PFSK-1 (cell line): ENCODE data around the gene SAE1.

Experiments
- FOXP2 ChIP-seq: optimal IDR thresholded peaks from 2 replicates; pipeline ENCODE3; 2011; ENCODE audit warnings: borderline replicate concordance, control low read depth, inconsistent platforms; ENCODE audit not compliant: insufficient read depth; ENCODE audit errors: extremely low read length, extremely low read depth
- POLR2AphosphoS5 ChIP-seq: IDR thresholded peaks from 2 replicates; pipeline ENCODE4 v1.6.1; 2012; ENCODE audit warnings: low read depth, mild to moderate bottlenecking, control low read depth, low read length, moderate library complexity
- SIN3A ChIP-seq: IDR thresholded peaks from 2 replicates; pipeline ENCODE4 v1.6.1; 2012; ENCODE audit warnings: mild to moderate bottlenecking, low read length, moderate library complexity, borderline replicate concordance; ENCODE audit not compliant: insufficient read depth
- TAF1 ChIP-seq: IDR thresholded peaks from 2 replicates; pipeline ENCODE4 v1.6.1; 2012; ENCODE audit warnings: low read length, control low read depth, borderline replicate concordance; ENCODE audit not compliant: insufficient read depth
- TF ChIP-seq, protein P1 (sequence below), 2 experiments: IDR thresholded peaks; 2 replicates each; pipeline versions ENCODE4 v1.6.1 to v1.8.0; 2011 to 2012; ENCODE audit warnings: low read depth in 2 of 2, low read length in 2 of 2, control low read depth in 1 of 2, inconsistent platforms in 1 of 2, mild to moderate bottlenecking in 1 of 2, moderate library complexity in 1 of 2; ENCODE audit not compliant: insufficient read depth in 1 of 2

Gene SAE1

GRCh38 chr19:47232422-47233211 lies 102.0 kb downstream of the SAE1 start:
- TF ChIP-seq FOXP2 (no peak), POLR2AphosphoS5 (no peak), TAF1 (no peak)
- TF ChIP-seq, protein P1, sequence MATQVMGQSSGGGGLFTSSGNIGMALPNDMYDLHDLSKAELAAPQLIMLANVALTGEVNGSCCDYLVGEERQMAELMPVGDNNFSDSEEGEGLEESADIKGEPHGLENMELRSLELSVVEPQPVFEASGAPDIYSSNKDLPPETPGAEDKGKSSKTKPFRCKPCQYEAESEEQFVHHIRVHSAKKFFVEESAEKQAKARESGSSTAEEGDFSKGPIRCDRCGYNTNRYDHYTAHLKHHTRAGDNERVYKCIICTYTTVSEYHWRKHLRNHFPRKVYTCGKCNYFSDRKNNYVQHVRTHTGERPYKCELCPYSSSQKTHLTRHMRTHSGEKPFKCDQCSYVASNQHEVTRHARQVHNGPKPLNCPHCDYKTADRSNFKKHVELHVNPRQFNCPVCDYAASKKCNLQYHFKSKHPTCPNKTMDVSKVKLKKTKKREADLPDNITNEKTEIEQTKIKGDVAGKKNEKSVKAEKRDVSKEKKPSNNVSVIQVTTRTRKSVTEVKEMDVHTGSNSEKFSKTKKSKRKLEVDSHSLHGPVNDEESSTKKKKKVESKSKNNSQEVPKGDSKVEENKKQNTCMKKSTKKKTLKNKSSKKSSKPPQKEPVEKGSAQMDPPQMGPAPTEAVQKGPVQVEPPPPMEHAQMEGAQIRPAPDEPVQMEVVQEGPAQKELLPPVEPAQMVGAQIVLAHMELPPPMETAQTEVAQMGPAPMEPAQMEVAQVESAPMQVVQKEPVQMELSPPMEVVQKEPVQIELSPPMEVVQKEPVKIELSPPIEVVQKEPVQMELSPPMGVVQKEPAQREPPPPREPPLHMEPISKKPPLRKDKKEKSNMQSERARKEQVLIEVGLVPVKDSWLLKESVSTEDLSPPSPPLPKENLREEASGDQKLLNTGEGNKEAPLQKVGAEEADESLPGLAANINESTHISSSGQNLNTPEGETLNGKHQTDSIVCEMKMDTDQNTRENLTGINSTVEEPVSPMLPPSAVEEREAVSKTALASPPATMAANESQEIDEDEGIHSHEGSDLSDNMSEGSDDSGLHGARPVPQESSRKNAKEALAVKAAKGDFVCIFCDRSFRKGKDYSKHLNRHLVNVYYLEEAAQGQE (IDR thresholded peaks at IDR 0.05; ENCODE audit: insufficient read depth in 1 of 2, low read depth in 2 of 2, low read length in 2 of 2) = no peak

- TF ChIP-seq POLR2AphosphoS5 (no peak), SIN3A (no peak), TAF1 (no peak), FOXP2 (no peak)
- TF ChIP-seq, protein P1 (IDR thresholded peaks at IDR 0.05; ENCODE audit: insufficient read depth in 1 of 2, low read depth in 2 of 2, low read length in 2 of 2) = no peak
Observed at GRCh38 chr19:47236072-47236675, 105.5 kb downstream of the SAE1 start.

DNA sequence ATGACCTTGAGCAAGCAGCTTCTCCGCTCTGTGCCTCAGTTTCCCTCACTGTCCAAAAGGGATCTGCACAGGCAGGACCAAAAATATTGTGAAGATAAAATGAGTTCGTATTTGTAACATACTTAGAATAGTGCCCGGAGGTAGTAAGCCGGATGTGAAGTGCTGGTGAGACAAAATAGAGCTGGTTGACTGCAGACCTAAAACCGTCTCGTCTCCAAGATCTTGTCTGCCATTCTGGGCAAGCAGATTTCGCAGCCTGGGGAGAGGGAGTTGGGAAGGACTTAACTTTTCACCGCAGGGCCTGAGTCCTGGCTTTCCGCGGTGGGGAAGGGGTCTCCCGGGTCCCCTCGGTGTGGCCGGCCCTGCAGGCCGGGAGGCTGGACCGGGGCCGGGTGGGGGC lies 108.5 kb downstream of the SAE1 start:
- TF ChIP-seq, protein P1 (IDR thresholded peaks at IDR 0.05; ENCODE audit: insufficient read depth in 1 of 2, low read depth in 2 of 2, low read length in 2 of 2) = no peak
- TF ChIP-seq POLR2AphosphoS5 (no peak), FOXP2 (no peak), TAF1 (no peak), SIN3A (no peak)

DNA sequence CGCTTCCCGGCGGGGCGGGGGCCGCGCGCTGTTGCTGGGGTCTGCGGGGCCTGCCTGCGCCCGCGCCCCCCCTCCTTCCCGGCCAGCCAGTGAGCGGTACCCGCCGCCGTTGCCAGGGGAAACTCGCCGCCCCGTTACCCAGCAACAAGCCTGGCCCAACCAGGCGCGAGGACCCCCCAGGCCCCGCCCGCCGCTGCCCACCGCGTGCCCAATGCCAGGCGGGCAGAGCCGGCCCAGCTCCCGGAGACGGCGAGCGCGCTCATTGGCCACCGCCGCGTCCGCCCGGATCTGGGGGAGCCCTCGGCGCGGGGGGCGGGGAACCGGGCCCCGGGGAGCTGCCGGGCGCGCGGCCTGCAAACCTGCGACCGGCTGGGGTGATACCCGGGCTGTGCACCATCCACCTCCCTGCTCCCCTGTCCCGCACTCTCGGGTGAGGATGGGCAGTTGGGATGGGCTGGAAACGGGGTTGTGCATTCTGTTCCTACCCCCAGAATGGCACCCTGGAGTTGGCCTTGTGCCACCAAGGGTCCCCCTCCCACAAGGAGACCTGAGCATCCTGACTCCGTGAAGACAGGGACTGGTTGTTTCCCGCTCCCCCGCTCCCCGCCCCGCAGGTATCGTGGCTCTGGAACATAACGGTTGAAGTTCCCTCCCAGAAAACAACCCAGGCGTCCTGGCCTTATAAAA lies 109.1 kb downstream of the SAE1 start:
- TF ChIP-seq SIN3A (no peak), POLR2AphosphoS5 (no peak), FOXP2 (no peak), TAF1 (no peak)
- TF ChIP-seq, protein P1 (IDR thresholded peaks at IDR 0.05; ENCODE audit: insufficient read depth in 1 of 2, low read depth in 2 of 2, low read length in 2 of 2) = no peak
